Panc1 (cell line): ENCODE data around the gene RBMS3. TPM values are rescaled to one million over a fixed set of nuclear protein-coding genes. Genes with fewer than 3 reads are reported as not detected.

ENCODE experiments used
- ATAC-seq: fragments of 200-7000 bp; cut with Tn5 transposase; 2 replicates; pipeline ENCODE4 v1.9.1; 2020; ENCODE audit warnings: mild to moderate bottlenecking, moderate library complexity
- BruUV-seq: library from RNA; stranded (reverse); fragments of 400-500 nt; replicated peaks from 2 replicates; lab custom pipeline; 2021; lab: Mats Ljungman, UMichigan
- CTCF ChIA-PET: fragments of 300-600 bp; sonication (Branson Sonifier 250); formaldehyde crosslinking; loops from one replicate; lab custom pipeline; 2022; ENCODE audit warnings: antibody characterized with exemption; lab: Charles Lee
- POLR2A ChIA-PET: fragments of 300-600 bp; sonication (Branson Sonifier 250); formaldehyde crosslinking; loops from one replicate; lab custom pipeline; 2022; ENCODE audit warnings: antibody characterized with exemption; lab: Charles Lee
- DNase-seq: peaks from one replicate; pipeline ENCODE4 v3.0.0-alpha.2; 2010; ENCODE audit warnings: low read depth, low spot score
- H3K27ac ChIP-seq: 2 replicates; pipeline ENCODE4 v1.5.1; 2011; ENCODE audit warnings: mild to moderate bottlenecking, low read length, inconsistent platforms
- H3K27me3 ChIP-seq: fragments of 200-500 bp; sonication (Bioruptor generic); 2 replicates; pipeline ENCODE4 v1.6.0; 2014; ENCODE audit warnings: low read length, inconsistent platforms; ENCODE audit not compliant: control insufficient read depth, insufficient read depth
- H3K36me3 ChIP-seq: fragments of 200-500 bp; sonication (Bioruptor generic); 2 replicates; pipeline ENCODE4 v1.5.1; 2014; ENCODE audit warnings: inconsistent platforms, mild to moderate bottlenecking, low read length, moderate library complexity; ENCODE audit not compliant: control insufficient read depth, insufficient read depth
- H3K4me1 ChIP-seq: 2 replicates; pipeline ENCODE4 v1.5.1; 2011; ENCODE audit warnings: inconsistent platforms, mild to moderate bottlenecking, low read length, moderate library complexity; ENCODE audit not compliant: control insufficient read depth, insufficient read depth
- H3K4me3 ChIP-seq, 2 experiments: 2 replicates each; pipeline ENCODE4 v1.5.1; 2011 to 2012; ENCODE audit warnings: low read depth in 2 of 2, low read length in 2 of 2, mild to moderate bottlenecking in 2 of 2, inconsistent platforms in 1 of 2, moderate library complexity in 1 of 2
- H3K9me3 ChIP-seq: fragments of 200-500 bp; sonication (Bioruptor generic); 2 replicates; pipeline ENCODE4 v1.5.1; 2014; ENCODE audit warnings: low read depth, mild to moderate bottlenecking, inconsistent platforms, low read length, moderate library complexity; ENCODE audit not compliant: control insufficient read depth, insufficient read depth
- CTCF ChIP-seq: fragments of 450-650 bp; IDR thresholded peaks from 2 replicates; pipeline ENCODE4 v1.5.1; 2017; ENCODE audit warnings: mild to moderate bottlenecking
- POLR2AphosphoS5 ChIP-seq: IDR thresholded peaks from 2 replicates; pipeline ENCODE4 v1.6.1; 2012; ENCODE audit warnings: mild to moderate bottlenecking, low read depth, low read length, moderate library complexity
- SIN3A ChIP-seq: IDR thresholded peaks from 2 replicates; pipeline ENCODE4 v1.6.1; 2012; ENCODE audit warnings: low read depth, mild to moderate bottlenecking, low read length, moderate library complexity, borderline replicate concordance; ENCODE audit not compliant: insufficient read depth
- TCF7L2 ChIP-seq: IDR thresholded peaks from 2 replicates; pipeline ENCODE4 v1.6.1; 2011; ENCODE audit warnings: mild to moderate bottlenecking, low read depth, low read length, inconsistent platforms
- in situ Hi-C: cut with HindIII; loops from 2 replicates; pipeline ENCODE4 v1.10.0; 2016; ENCODE audit warnings: low sequenced_read_pairs, low pct_unique_long_range_greater_than_20kb
- intact Hi-C: fragments of 100-400 bp; cut with micrococcal nuclease; formaldehyde crosslinking; loops from one replicate; pipeline ENCODE4 v1.10.0; 2022; ENCODE audit not compliant: unreplicated experiment
- total RNA-seq: library from RNA; stranded (reverse); gene quantifications from one replicate; pipeline ENCODE4 v1.2.1, GENCODE V29; 2021; ENCODE audit not compliant: unreplicated experiment
- TF ChIP-seq, protein P1 (sequence below), 2 experiments: IDR thresholded peaks; 2 replicates each; pipeline ENCODE4 v1.6.1; 2011 to 2012; ENCODE audit warnings: low read depth in 2 of 2, control low read depth in 1 of 2, low read length in 1 of 2, mild to moderate bottlenecking in 1 of 2, moderate library complexity in 1 of 2; ENCODE audit not compliant: insufficient read depth in 1 of 2

The RBMS3 gene
- total RNA-seq, 1 experiment from 2014 or later: 1.1 TPM

DNA sequence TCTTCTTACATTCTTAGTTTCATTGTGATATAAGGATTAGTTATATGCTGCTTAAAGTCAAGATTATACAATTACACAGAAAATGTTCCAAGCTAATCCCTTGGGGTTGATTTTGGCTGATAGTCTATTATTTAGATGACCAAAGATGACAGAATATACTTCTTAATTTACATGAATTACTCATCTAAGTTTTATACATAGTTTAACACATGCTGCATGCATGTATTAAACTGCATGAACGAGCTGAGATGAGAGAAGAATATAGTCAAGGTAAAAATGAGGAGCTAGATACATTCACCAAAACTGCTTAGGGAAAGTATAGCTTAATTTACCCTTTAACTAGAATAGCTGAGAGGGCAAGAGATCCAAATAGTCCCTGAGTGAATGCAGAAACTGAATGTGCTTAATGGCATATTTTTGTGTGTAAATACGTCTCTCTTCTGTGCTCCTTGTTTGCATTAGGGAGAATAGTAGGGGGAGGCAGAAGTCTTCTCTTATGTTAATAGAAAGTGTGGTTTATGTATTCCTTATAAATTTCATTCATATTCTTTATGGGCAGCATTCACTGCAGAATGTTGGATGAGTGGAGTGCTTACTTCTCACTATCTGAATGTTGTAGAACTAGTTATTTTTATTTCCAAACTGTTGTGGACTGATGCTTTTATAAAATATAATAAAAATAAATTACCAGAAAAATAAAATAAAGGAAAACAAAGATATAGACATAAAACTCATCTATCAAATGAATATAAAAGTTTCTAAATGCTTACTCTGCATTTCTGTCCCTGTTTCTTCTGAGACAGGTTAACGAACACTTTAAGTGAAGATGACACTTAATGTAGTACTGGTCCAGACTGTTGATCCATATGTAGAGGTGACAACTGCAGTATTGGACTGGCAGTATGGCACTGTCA is 327.8 kb downstream of the RBMS3 start:
- no peak overlapping the region for H3K27ac ChIP-seq
- TF ChIP-seq CTCF (no peak), SIN3A (no peak), POLR2AphosphoS5 (no peak), TCF7L2 (no peak)
- TF ChIP-seq, protein P1, sequence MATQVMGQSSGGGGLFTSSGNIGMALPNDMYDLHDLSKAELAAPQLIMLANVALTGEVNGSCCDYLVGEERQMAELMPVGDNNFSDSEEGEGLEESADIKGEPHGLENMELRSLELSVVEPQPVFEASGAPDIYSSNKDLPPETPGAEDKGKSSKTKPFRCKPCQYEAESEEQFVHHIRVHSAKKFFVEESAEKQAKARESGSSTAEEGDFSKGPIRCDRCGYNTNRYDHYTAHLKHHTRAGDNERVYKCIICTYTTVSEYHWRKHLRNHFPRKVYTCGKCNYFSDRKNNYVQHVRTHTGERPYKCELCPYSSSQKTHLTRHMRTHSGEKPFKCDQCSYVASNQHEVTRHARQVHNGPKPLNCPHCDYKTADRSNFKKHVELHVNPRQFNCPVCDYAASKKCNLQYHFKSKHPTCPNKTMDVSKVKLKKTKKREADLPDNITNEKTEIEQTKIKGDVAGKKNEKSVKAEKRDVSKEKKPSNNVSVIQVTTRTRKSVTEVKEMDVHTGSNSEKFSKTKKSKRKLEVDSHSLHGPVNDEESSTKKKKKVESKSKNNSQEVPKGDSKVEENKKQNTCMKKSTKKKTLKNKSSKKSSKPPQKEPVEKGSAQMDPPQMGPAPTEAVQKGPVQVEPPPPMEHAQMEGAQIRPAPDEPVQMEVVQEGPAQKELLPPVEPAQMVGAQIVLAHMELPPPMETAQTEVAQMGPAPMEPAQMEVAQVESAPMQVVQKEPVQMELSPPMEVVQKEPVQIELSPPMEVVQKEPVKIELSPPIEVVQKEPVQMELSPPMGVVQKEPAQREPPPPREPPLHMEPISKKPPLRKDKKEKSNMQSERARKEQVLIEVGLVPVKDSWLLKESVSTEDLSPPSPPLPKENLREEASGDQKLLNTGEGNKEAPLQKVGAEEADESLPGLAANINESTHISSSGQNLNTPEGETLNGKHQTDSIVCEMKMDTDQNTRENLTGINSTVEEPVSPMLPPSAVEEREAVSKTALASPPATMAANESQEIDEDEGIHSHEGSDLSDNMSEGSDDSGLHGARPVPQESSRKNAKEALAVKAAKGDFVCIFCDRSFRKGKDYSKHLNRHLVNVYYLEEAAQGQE (IDR thresholded peaks at IDR 0.05; ENCODE audit: insufficient read depth in 1 of 2, low read depth in 2 of 2, low read length in 1 of 2): no peak
- no peak for DNase-seq

GRCh38 chr3:29609328-29609811 is 328.5 kb downstream of the RBMS3 start:
- Histone ChIP-seq H3K36me3 (no peaks in the 10 kb centered on the region), H3K27me3 (no peaks in the 10 kb centered on the region), H3K4me3 (no peak overlapping the region), H3K27ac (no peak overlapping the region), H3K4me1 (no peaks in the 10 kb centered on the region), H3K9me3 (no peaks in the 10 kb centered on the region)
- in situ Hi-C loops (no loop called here), intact Hi-C loops (no loop called here)
- BruUV-seq: no TSS peak
- POLR2A ChIA-PET: no interaction called here
- no peak for DNase-seq
- no peak for ATAC-seq
- CTCF ChIA-PET: no interaction called here
- no peak for TF ChIP-seq CTCF
- no peak for TF ChIP-seq SIN3A
- TF ChIP-seq TCF7L2: no peak
- TF ChIP-seq POLR2AphosphoS5: no peak
- TF ChIP-seq, protein P1 (IDR thresholded peaks at IDR 0.05; ENCODE audit: insufficient read depth in 1 of 2, low read depth in 2 of 2, low read length in 1 of 2): no peak

More for the DNA sequence above, 327.8 kb downstream of the RBMS3 start:
- Histone ChIP-seq H3K27me3 (no peaks in the 10 kb centered on the region), H3K4me3 (no peak overlapping the region), H3K9me3 (no peaks in the 10 kb centered on the region), H3K4me1 (no peaks in the 10 kb centered on the region), H3K36me3 (no peaks in the 10 kb centered on the region)
- ATAC-seq: no peak
- in situ Hi-C loops (no loop called here), intact Hi-C loops (no loop called here)
- ChIA-PET CTCF (no interaction called here), POLR2A (no interaction called here)
- no TSS peak for BruUV-seq
